GM19463 (cell line): ENCODE data around the gene IPO13.

ENCODE experiments used
- ATAC-seq: cut with Tn5 transposase; IDR thresholded peaks from one replicate; pipeline ENCODE4 v1.9.1; 2021; ENCODE audit warnings: mild to moderate bottlenecking, moderate library complexity; ENCODE audit not compliant: unreplicated experiment

The IPO13 gene

GRCh38 chr1:44008259-44008658 is 61.5 kb downstream of the IPO13 start:
- no peak for ATAC-seq

GRCh38 chr1:44010935-44011471 is 64.3 kb downstream of the IPO13 start:
- no peak for ATAC-seq

- no peak for ATAC-seq
Observed at GRCh38 chr1:44012404-44012803, 65.7 kb downstream of the IPO13 start.

GRCh38 chr1:44012941-44013609 is 66.3 kb downstream of the IPO13 start:
- ATAC-seq, result no peak

- no peak for ATAC-seq
Observed at GRCh38 chr1:44013949-44014348, 67.2 kb downstream of the IPO13 start.

GRCh38 chr1:44014365-44015104 is 67.8 kb downstream of the IPO13 start:
- no peak for ATAC-seq

GRCh38 chr1:44015206-44015605 is 68.5 kb downstream of the IPO13 start:
- ATAC-seq, result no peak

GRCh38 chr1:44016041-44016889 is 69.5 kb downstream of the IPO13 start:
- no peak for ATAC-seq

GRCh38 chr1:44016890-44017400 is 70.2 kb downstream of the IPO13 start:
- no peak for ATAC-seq
